Mammary epithelial cell (primary cell): ENCODE results near the gene PCDHB11.
"Not testable (repeated sequence)": the region's sequence is repeated elsewhere in the genome, so short reads cannot be mapped to it uniquely, and the experiment has no call there.

Experiments used
- CTCF ChIP-seq, 2 donors: IDR thresholded peaks in 1 of 2; conservative IDR thresholded peaks in 1 of 2; 2 replicates each; pipeline ENCODE4 v1.5.1; 2011 to 2012; ENCODE audit warnings: inconsistent platforms in 2 of 2, low read length in 2 of 2, mild to moderate bottlenecking in 2 of 2, control low read depth in 1 of 2, low read depth in 1 of 2; ENCODE audit not compliant: insufficient read depth in 1 of 2; ENCODE audit errors: extremely low read depth in 1 of 2
- EZH2 ChIP-seq: IDR thresholded peaks from 2 replicates; pipeline ENCODE4 v1.6.1; 2012; ENCODE audit warnings: low read length, inconsistent platforms, borderline replicate concordance

- not testable (repeated sequence) for TF ChIP-seq CTCF (conservative IDR thresholded peaks at IDR 0.05 in 1 of 2, IDR thresholded peaks at IDR 0.05 in 1 of 2; ENCODE audit: extremely low read depth in 1 of 2, insufficient read depth in 1 of 2, low read depth in 1 of 2, low read length in 2 of 2); EZH2
Measured at GRCh38 chr5:141194332-141194731, 5.1 kb upstream of the PCDHB11 start.
